Dendritic cell treated with granulocyte-macrophage colony-stimulating factor and Interleukin-4, amounts not matched to agents 40 ng/mL and 50 ng/mL, for 4 days (primary cell): ENCODE data around the gene TRMT44.

Experiments used
- H3K27ac Mint-ChIP-seq: one replicate; pipeline ENCODE4 v1.8.0; 2022; ENCODE audit warnings: mild to moderate bottlenecking, mixed read lengths
- H3K27me3 Mint-ChIP-seq: one replicate; pipeline ENCODE4 v1.8.0; 2022; ENCODE audit warnings: mild to moderate bottlenecking, mixed read lengths
- H3K36me3 Mint-ChIP-seq: one replicate; pipeline ENCODE4 v1.8.0; 2022; ENCODE audit warnings: low read depth, mixed read lengths
- H3K4me1 Mint-ChIP-seq: one replicate; pipeline ENCODE4 v1.8.0; 2022; ENCODE audit warnings: low read depth, mixed read lengths
- H3K4me3 Mint-ChIP-seq: one replicate; pipeline ENCODE4 v1.8.0; 2022; ENCODE audit warnings: mild to moderate bottlenecking, moderate library complexity, mixed read lengths
- H3K9me3 Mint-ChIP-seq: one replicate; pipeline ENCODE4 v1.8.0; 2022; ENCODE audit warnings: mixed read lengths
- intact Hi-C: fragments of 100-400 bp; cut with micrococcal nuclease; formaldehyde crosslinking; loops from one replicate; pipeline ENCODE4 v1.15.0; 2022

Gene TRMT44

GRCh38 chr4:8493484-8493883 lies 52.9 kb downstream of the TRMT44 start:
- no peak overlapping the region for H3K27ac Mint-ChIP-seq
- intact Hi-C loops: no loop called here
- no peaks in the 10 kb centered on the region for H3K36me3 Mint-ChIP-seq
- peaks cover 28% of the 10 kb centered on the region for H3K9me3 Mint-ChIP-seq
- H3K4me3 Mint-ChIP-seq: no peak overlapping the region
- H3K27me3 Mint-ChIP-seq: no peaks in the 10 kb centered on the region
- H3K4me1 Mint-ChIP-seq: no peaks in the 10 kb centered on the region

- H3K36me3 Mint-ChIP-seq: no peaks in the 10 kb centered on the region
- H3K4me3 Mint-ChIP-seq: no peak overlapping the region
- intact Hi-C loops: no loop called here
- H3K27ac Mint-ChIP-seq: no peak overlapping the region
- no peaks in the 10 kb centered on the region for H3K4me1 Mint-ChIP-seq
- H3K9me3 Mint-ChIP-seq: peaks cover 28% of the 10 kb centered on the region
- H3K27me3 Mint-ChIP-seq: no peaks in the 10 kb centered on the region
Observed at GRCh38 chr4:8494218-8494617, 53.6 kb downstream of the TRMT44 start.

GRCh38 chr4:8494983-8495548 lies 54.5 kb downstream of the TRMT44 start:
- Mint-ChIP-seq H3K27ac (no peak overlapping the region), H3K4me1 (no peaks in the 10 kb centered on the region), H3K9me3 (peaks cover 28% of the 10 kb centered on the region), H3K4me3 (no peak overlapping the region), H3K27me3 (no peaks in the 10 kb centered on the region), H3K36me3 (no peaks in the 10 kb centered on the region)
- intact Hi-C loops: no loop called here

GRCh38 chr4:8495803-8496202 lies 55.2 kb downstream of the TRMT44 start:
- intact Hi-C loops: no loop called here
- no peak overlapping the region for H3K4me3 Mint-ChIP-seq
- H3K4me1 Mint-ChIP-seq: no peaks in the 10 kb centered on the region
- no peaks in the 10 kb centered on the region for H3K36me3 Mint-ChIP-seq
- no peak overlapping the region for H3K27ac Mint-ChIP-seq
- H3K9me3 Mint-ChIP-seq: peaks cover 28% of the 10 kb centered on the region
- H3K27me3 Mint-ChIP-seq: no peaks in the 10 kb centered on the region

GRCh38 chr4:8497762-8498161 lies 57.2 kb downstream of the TRMT44 start:
- no peak overlapping the region for H3K27ac Mint-ChIP-seq
- no peaks in the 10 kb centered on the region for H3K36me3 Mint-ChIP-seq
- peaks cover 28% of the 10 kb centered on the region for H3K9me3 Mint-ChIP-seq
- no peaks in the 10 kb centered on the region for H3K4me1 Mint-ChIP-seq
- intact Hi-C loops: no loop called here
- no peak overlapping the region for H3K4me3 Mint-ChIP-seq
- no peaks in the 10 kb centered on the region for H3K27me3 Mint-ChIP-seq

- Mint-ChIP-seq H3K9me3 (peaks cover 30% of the 10 kb centered on the region), H3K27me3 (no peaks in the 10 kb centered on the region)
Observed at GRCh38 chr4:8500966-8501365, 60.4 kb downstream of the TRMT44 start.

GRCh38 chr4:8501781-8502180 lies 61.2 kb downstream of the TRMT44 start:
- Mint-ChIP-seq H3K27ac (no peak overlapping the region), H3K27me3 (no peaks in the 10 kb centered on the region), H3K4me1 (no peaks in the 10 kb centered on the region), H3K36me3 (no peaks in the 10 kb centered on the region), H3K9me3 (peaks cover 24% of the 10 kb centered on the region), H3K4me3 (no peak overlapping the region)
- intact Hi-C loops: no loop called here

More at GRCh38 chr4:8500966-8501365, 60.4 kb downstream of the TRMT44 start:
- intact Hi-C loops: no loop called here
- H3K36me3 Mint-ChIP-seq: no peaks in the 10 kb centered on the region
- no peaks in the 10 kb centered on the region for H3K4me1 Mint-ChIP-seq
- H3K27ac Mint-ChIP-seq: no peak overlapping the region
- H3K4me3 Mint-ChIP-seq: no peak overlapping the region

- intact Hi-C loops: no loop called here
- no peaks in the 10 kb centered on the region for H3K36me3 Mint-ChIP-seq
- no peaks in the 10 kb centered on the region for H3K27me3 Mint-ChIP-seq
- no peak overlapping the region for H3K27ac Mint-ChIP-seq
- H3K4me1 Mint-ChIP-seq: no peaks in the 10 kb centered on the region
- no peak overlapping the region for H3K4me3 Mint-ChIP-seq
- H3K9me3 Mint-ChIP-seq: peaks cover 20% of the 10 kb centered on the region
Observed at GRCh38 chr4:8502371-8502770, 61.8 kb downstream of the TRMT44 start.

- no peaks in the 10 kb centered on the region for H3K36me3 Mint-ChIP-seq
- peaks cover 13% of the 10 kb centered on the region for H3K9me3 Mint-ChIP-seq
- intact Hi-C loops: no loop called here
- H3K27ac Mint-ChIP-seq: no peak overlapping the region
- no peaks in the 10 kb centered on the region for H3K4me1 Mint-ChIP-seq
- no peaks in the 10 kb centered on the region for H3K27me3 Mint-ChIP-seq
- no peak overlapping the region for H3K4me3 Mint-ChIP-seq
Observed at GRCh38 chr4:8502836-8503585, 62.4 kb downstream of the TRMT44 start.

- Mint-ChIP-seq H3K4me3 (no peak overlapping the region), H3K4me1 (no peaks in the 10 kb centered on the region), H3K9me3 (peaks cover 10% of the 10 kb centered on the region), H3K36me3 (no peaks in the 10 kb centered on the region), H3K27ac (no peak overlapping the region), H3K27me3 (no peaks in the 10 kb centered on the region)
- intact Hi-C loops: no loop called here
Observed at GRCh38 chr4:8503801-8504200, 63.2 kb downstream of the TRMT44 start.

- no peaks in the 10 kb centered on the region for H3K27me3 Mint-ChIP-seq
- H3K9me3 Mint-ChIP-seq: peaks cover 10% of the 10 kb centered on the region
- no peak overlapping the region for H3K4me3 Mint-ChIP-seq
- H3K4me1 Mint-ChIP-seq: no peaks in the 10 kb centered on the region
- no peaks in the 10 kb centered on the region for H3K36me3 Mint-ChIP-seq
- H3K27ac Mint-ChIP-seq: no peak overlapping the region
- intact Hi-C loops: no loop called here
Observed at GRCh38 chr4:8504279-8505007, 63.9 kb downstream of the TRMT44 start.

GRCh38 chr4:8505229-8505628 lies 64.7 kb downstream of the TRMT44 start:
- H3K27me3 Mint-ChIP-seq: no peaks in the 10 kb centered on the region
- peaks cover 10% of the 10 kb centered on the region for H3K9me3 Mint-ChIP-seq
- no peak overlapping the region for H3K4me3 Mint-ChIP-seq
- no peaks in the 10 kb centered on the region for H3K4me1 Mint-ChIP-seq
- H3K36me3 Mint-ChIP-seq: no peaks in the 10 kb centered on the region
- no peak overlapping the region for H3K27ac Mint-ChIP-seq
- intact Hi-C loops: no loop called here

- Mint-ChIP-seq H3K36me3 (no peaks in the 10 kb centered on the region), H3K27me3 (no peaks in the 10 kb centered on the region), H3K9me3 (peaks cover 10% of the 10 kb centered on the region), H3K4me3 (no peak overlapping the region), H3K4me1 (no peaks in the 10 kb centered on the region), H3K27ac (no peak overlapping the region)
- intact Hi-C loops: no loop called here
Observed at GRCh38 chr4:8506006-8506372, 65.4 kb downstream of the TRMT44 start.

- Mint-ChIP-seq H3K4me3 (no peak overlapping the region), H3K9me3 (peaks cover 10% of the 10 kb centered on the region), H3K27ac (no peak overlapping the region), H3K4me1 (no peaks in the 10 kb centered on the region), H3K36me3 (no peaks in the 10 kb centered on the region), H3K27me3 (no peaks in the 10 kb centered on the region)
- intact Hi-C loops: no loop called here
Observed at GRCh38 chr4:8506373-8507195, 66.0 kb downstream of the TRMT44 start.
